ENCODE data around the gene USF2.

DNA sequence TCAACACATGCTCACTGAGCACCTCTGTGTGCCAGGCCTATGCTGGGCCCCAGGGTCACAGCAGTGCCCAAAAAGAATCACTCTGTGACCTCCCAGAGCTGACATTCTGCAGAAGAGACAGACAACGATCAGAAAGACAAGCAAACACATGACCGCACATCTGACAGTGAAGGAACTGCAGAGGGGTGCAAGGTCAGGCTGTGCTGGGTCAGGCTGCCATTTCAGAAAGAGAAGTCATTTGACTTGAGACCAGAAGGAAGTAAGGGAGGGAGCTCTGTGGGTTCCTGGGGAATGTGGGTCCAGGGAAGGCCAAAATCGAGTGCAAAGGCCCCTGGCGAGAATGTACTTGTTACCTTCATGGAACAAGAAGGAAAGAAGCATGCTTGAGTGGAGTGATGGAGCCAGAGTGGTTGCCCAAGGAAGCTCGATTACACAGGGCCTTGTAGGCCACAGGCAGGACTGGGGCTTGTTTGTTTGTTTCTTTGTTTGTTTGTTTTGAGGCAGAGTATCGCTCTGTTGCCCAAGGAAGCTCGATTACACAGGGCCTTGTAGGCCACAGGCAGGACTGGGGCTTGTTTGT is 48.8 kb downstream of the USF2 start:
- TF ChIP-seq CTCF (IDR thresholded peaks at IDR 0.05) (no peak), MYC (IDR thresholded peaks at IDR 0.05; ENCODE audit: borderline replicate concordance, low read length) (no peak), POLR2A (IDR thresholded peaks at IDR 0.05; ENCODE audit: low read length) (no peak), RFX5 (IDR thresholded peaks at IDR 0.05) (no peak), ZFP36 (IDR thresholded peaks at IDR 0.05; ENCODE audit: borderline replicate concordance, partially characterized antibody) (no peak), MAZ (IDR thresholded peaks at IDR 0.05; ENCODE audit: borderline replicate concordance, low read depth, low read length) (no peak)

Data from A549 (cell line).